ENCODE data around the gene NTSR1.

DNA sequence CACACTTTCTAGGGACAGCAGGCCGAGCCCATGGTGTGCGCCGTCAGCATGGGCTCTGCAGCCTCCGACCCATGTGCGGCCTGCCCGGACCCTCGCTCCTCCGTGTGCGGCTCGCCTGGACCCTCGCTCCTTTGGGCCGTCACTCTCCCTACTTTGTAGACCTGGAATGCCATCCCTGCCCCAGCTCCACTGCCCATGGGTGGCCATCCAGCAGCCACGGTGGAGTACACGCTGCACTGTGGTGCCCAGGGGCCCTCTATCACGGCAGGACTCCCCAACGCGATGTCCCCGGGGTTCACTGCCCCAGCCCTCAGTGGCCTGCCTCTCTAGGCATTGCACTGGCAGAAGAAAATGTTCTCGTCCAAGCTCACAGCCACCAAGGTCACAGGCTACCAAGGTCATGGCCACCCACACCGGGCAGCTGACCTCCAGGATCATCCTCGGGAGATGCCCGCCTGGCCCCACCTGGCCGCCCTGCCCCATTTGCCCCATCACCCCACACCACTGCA lies 63.5 kb downstream of the NTSR1 start:
- TF ChIP-seq, protein P1, sequence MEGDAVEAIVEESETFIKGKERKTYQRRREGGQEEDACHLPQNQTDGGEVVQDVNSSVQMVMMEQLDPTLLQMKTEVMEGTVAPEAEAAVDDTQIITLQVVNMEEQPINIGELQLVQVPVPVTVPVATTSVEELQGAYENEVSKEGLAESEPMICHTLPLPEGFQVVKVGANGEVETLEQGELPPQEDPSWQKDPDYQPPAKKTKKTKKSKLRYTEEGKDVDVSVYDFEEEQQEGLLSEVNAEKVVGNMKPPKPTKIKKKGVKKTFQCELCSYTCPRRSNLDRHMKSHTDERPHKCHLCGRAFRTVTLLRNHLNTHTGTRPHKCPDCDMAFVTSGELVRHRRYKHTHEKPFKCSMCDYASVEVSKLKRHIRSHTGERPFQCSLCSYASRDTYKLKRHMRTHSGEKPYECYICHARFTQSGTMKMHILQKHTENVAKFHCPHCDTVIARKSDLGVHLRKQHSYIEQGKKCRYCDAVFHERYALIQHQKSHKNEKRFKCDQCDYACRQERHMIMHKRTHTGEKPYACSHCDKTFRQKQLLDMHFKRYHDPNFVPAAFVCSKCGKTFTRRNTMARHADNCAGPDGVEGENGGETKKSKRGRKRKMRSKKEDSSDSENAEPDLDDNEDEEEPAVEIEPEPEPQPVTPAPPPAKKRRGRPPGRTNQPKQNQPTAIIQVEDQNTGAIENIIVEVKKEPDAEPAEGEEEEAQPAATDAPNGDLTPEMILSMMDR (IDR thresholded peaks at IDR 0.05; ENCODE audit: insufficient read depth, low read length) = no peak
- no peak for TF ChIP-seq POLR2AphosphoS5 (IDR thresholded peaks at IDR 0.05; ENCODE audit: low read depth)
- TF ChIP-seq, protein P2, sequence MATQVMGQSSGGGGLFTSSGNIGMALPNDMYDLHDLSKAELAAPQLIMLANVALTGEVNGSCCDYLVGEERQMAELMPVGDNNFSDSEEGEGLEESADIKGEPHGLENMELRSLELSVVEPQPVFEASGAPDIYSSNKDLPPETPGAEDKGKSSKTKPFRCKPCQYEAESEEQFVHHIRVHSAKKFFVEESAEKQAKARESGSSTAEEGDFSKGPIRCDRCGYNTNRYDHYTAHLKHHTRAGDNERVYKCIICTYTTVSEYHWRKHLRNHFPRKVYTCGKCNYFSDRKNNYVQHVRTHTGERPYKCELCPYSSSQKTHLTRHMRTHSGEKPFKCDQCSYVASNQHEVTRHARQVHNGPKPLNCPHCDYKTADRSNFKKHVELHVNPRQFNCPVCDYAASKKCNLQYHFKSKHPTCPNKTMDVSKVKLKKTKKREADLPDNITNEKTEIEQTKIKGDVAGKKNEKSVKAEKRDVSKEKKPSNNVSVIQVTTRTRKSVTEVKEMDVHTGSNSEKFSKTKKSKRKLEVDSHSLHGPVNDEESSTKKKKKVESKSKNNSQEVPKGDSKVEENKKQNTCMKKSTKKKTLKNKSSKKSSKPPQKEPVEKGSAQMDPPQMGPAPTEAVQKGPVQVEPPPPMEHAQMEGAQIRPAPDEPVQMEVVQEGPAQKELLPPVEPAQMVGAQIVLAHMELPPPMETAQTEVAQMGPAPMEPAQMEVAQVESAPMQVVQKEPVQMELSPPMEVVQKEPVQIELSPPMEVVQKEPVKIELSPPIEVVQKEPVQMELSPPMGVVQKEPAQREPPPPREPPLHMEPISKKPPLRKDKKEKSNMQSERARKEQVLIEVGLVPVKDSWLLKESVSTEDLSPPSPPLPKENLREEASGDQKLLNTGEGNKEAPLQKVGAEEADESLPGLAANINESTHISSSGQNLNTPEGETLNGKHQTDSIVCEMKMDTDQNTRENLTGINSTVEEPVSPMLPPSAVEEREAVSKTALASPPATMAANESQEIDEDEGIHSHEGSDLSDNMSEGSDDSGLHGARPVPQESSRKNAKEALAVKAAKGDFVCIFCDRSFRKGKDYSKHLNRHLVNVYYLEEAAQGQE (IDR thresholded peaks at IDR 0.05; ENCODE audit: insufficient replicate concordance, low read depth) = no peak
- no peak for TF ChIP-seq GABPA (IDR thresholded peaks at IDR 0.05; ENCODE audit: low read depth)
